ENCODE data around the gene CHGA.

DNA sequence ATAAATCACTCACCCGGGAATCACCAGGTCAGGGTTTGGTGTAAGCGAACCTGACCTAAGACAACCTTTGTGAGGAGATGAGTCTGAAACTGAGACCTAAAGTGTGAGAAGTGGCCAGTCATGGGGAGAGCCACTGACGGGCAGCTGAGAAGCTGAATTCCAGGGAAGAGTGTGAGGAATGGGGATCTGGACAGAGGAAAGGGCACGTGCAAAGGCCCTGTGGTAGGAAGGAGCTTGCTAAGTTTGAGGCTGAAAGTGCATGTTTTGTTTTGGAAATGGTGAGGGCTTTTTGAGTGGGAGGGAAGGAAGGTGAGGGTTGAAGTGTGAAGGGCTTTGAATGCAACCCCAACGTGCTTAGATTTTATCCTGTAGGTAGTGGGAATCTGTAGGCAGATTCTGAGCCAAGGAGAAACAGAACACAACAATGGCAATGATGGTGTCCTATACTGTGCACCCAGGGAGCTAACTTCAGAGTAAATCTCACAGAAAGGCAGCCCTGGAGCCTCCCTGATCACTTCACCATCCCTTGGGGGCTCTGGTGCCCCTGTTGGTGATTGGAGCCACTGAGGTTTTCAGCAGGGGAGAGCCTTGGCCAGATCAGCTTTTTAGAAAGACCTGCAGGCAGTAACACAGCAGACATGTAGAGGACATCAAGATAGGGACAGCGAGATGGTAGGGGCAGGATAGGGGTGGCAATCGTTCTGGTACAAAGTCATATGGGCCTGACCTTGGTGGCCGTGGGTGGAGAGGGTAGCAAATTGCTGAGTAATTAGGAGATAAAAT, 37.5 kb upstream of the CHGA start:
- TF ChIP-seq, protein P1, sequence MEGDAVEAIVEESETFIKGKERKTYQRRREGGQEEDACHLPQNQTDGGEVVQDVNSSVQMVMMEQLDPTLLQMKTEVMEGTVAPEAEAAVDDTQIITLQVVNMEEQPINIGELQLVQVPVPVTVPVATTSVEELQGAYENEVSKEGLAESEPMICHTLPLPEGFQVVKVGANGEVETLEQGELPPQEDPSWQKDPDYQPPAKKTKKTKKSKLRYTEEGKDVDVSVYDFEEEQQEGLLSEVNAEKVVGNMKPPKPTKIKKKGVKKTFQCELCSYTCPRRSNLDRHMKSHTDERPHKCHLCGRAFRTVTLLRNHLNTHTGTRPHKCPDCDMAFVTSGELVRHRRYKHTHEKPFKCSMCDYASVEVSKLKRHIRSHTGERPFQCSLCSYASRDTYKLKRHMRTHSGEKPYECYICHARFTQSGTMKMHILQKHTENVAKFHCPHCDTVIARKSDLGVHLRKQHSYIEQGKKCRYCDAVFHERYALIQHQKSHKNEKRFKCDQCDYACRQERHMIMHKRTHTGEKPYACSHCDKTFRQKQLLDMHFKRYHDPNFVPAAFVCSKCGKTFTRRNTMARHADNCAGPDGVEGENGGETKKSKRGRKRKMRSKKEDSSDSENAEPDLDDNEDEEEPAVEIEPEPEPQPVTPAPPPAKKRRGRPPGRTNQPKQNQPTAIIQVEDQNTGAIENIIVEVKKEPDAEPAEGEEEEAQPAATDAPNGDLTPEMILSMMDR (IDR thresholded peaks at IDR 0.05): no peak
- TF ChIP-seq POLR2AphosphoS5 (IDR thresholded peaks at IDR 0.05): no peak
- no peak for TF ChIP-seq POLR2A (IDR thresholded peaks at IDR 0.05)
- no peak for TF ChIP-seq EP300 (IDR thresholded peaks at IDR 0.05)
